BLaER1 treated with 17β-estradiol and CSF1 and Interleukin-3, amounts not matched to agents 10 nM and 100 nM (cell line): ENCODE measurements around the gene PLAGL2.
A peak's percentile ranks its signal among the peaks of the same experiment; 100 is the strongest.

Experiments
- H3K27ac ChIP-seq, 11 experiments: shearing (Covaris generic); formaldehyde crosslinking; 2 replicates each; pipeline ENCODE4 v1.8.1; 2022
- H3K27me3 ChIP-seq, 11 experiments: shearing (Covaris generic); formaldehyde crosslinking; 2 replicates each; pipeline ENCODE4 v1.8.1; 2022
- H3K36me3 ChIP-seq, 11 experiments: shearing (Covaris generic); formaldehyde crosslinking; 2 replicates each; pipeline ENCODE4 v1.8.1; 2022
- H3K4me1 ChIP-seq, 10 experiments: shearing (Covaris generic); formaldehyde crosslinking; 2 replicates each; pipeline ENCODE4 v1.8.1; 2022
- H3K4me2 ChIP-seq, 11 experiments: shearing (Covaris generic); formaldehyde crosslinking; 2 replicates each; pipeline ENCODE4 v1.8.1; 2022
- H3K4me3 ChIP-seq, 10 experiments: shearing (Covaris generic); formaldehyde crosslinking; 2 replicates each; pipeline ENCODE4 v1.8.1; 2022
- H3K9ac ChIP-seq, 11 experiments: shearing (Covaris generic); formaldehyde crosslinking; 2 replicates each; pipeline ENCODE4 v1.8.1; 2022
- H3K9me3 ChIP-seq, 11 experiments: shearing (Covaris generic); formaldehyde crosslinking; replicated peaks in 1 of 11; 2 replicates each; pipeline ENCODE4 v1.8.1; 2022
- H4K20me1 ChIP-seq, 11 experiments: shearing (Covaris generic); formaldehyde crosslinking; 2 replicates each; pipeline ENCODE4 v1.8.1; 2022
- Cebpa-rat ChIP-seq, 11 experiments: shearing (Covaris generic); IDR thresholded peaks; 2 replicates each; pipeline ENCODE4 v1.8.1; 2022

Gene PLAGL2

GRCh38 chr20:32165836-32166545, 41.6 kb downstream of the PLAGL2 start:
- Histone ChIP-seq H3K4me3 (no peak overlapping the region), H3K4me2 (no peak overlapping the region), H4K20me1 (peaks cover 0 to 7% (median 0%) of the 10 kb centered on the region in 11 experiments; a peak in 5 of 22 replicates), H3K36me3 (peaks cover 61 to 74% (median 65%) of the 10 kb centered on the region in 11 experiments), H3K9me3 (no peaks in the 10 kb centered on the region), H3K27me3 (no peaks in the 10 kb centered on the region), H3K27ac (no peak overlapping the region; a peak in 1 of 22 replicates), H3K4me1 (peaks cover 0 to 51% (median 3%) of the 10 kb centered on the region in 10 experiments; a peak in 9 of 20 replicates), H3K9ac (no peak overlapping the region)
- no peak for TF ChIP-seq Cebpa-rat (IDR thresholded peaks at IDR 0.05)

- H3K36me3 ChIP-seq = peaks cover 69 to 83% (median 74%) of the 10 kb centered on the region in 11 experiments
- no peak overlapping the region for H3K4me3 ChIP-seq
- no peak overlapping the region for H3K27ac ChIP-seq
- no peak for TF ChIP-seq Cebpa-rat (IDR thresholded peaks at IDR 0.05)
- H3K9ac ChIP-seq = no peak overlapping the region
- peaks cover 0 to 7% (median 0%) of the 10 kb centered on the region in 11 experiments; a peak in 5 of 22 replicates for H4K20me1 ChIP-seq
- H3K27me3 ChIP-seq = no peaks in the 10 kb centered on the region
- H3K9me3 ChIP-seq = no peaks in the 10 kb centered on the region
- H3K4me2 ChIP-seq = no peak overlapping the region
- H3K4me1 ChIP-seq = peaks cover 0 to 51% (median 3%) of the 10 kb centered on the region in 10 experiments; a peak in 9 of 20 replicates
Observed at GRCh38 chr20:32164984-32165735, 42.4 kb downstream of the PLAGL2 start.

- Histone ChIP-seq H3K4me2 (peak overlapping the region in 3 of 11 experiments; percentile 37 to 55 (median 53); a peak in 5 of 22 replicates), H3K4me1 (peaks cover 0 to 56% (median 5%) of the 10 kb centered on the region in 10 experiments; a peak in 9 of 20 replicates), H3K9ac (no peak overlapping the region), H3K36me3 (peaks cover 81 to 95% (median 86%) of the 10 kb centered on the region in 11 experiments), H4K20me1 (peaks cover 0 to 7% (median 0%) of the 10 kb centered on the region in 11 experiments; a peak in 5 of 22 replicates), H3K27me3 (no peaks in the 10 kb centered on the region), H3K9me3 (no peaks in the 10 kb centered on the region), H3K27ac (peak overlapping the region in 1 of 11 experiments; percentile 21; a peak in 2 of 22 replicates), H3K4me3 (no peak overlapping the region)
- TF ChIP-seq Cebpa-rat (IDR thresholded peaks at IDR 0.05) = no peak
Observed at GRCh38 chr20:32163951-32164350, 43.6 kb downstream of the PLAGL2 start.

- Histone ChIP-seq H3K4me3 (no peak overlapping the region), H3K36me3 (peaks cover 94 to 99% (median 97%) of the 10 kb centered on the region in 11 experiments), H3K9ac (no peak overlapping the region), H3K27me3 (no peaks in the 10 kb centered on the region), H3K9me3 (no peaks in the 10 kb centered on the region), H4K20me1 (peaks cover 0 to 7% (median 0%) of the 10 kb centered on the region in 11 experiments; a peak in 5 of 22 replicates), H3K27ac (no peak overlapping the region), H3K4me1 (peaks cover 0 to 55% (median 5%) of the 10 kb centered on the region in 10 experiments; a peak in 9 of 20 replicates), H3K4me2 (no peak overlapping the region)
- no peak for TF ChIP-seq Cebpa-rat (IDR thresholded peaks at IDR 0.05)
Observed at GRCh38 chr20:32162351-32162750, 45.2 kb downstream of the PLAGL2 start.

GRCh38 chr20:32160341-32160740, 47.2 kb downstream of the PLAGL2 start:
- Histone ChIP-seq H4K20me1 (peaks cover 0 to 6% (median 2%) of the 10 kb centered on the region in 11 experiments; a peak in 7 of 22 replicates), H3K9ac (no peak overlapping the region), H3K27me3 (no peaks in the 10 kb centered on the region), H3K4me1 (peaks cover 2 to 73% (median 10%) of the 10 kb centered on the region in 10 experiments; a peak in 19 of 20 replicates), H3K36me3 (peaks cover 83 to 95% (median 93%) of the 10 kb centered on the region in 11 experiments), H3K9me3 (no peaks in the 10 kb centered on the region), H3K4me2 (no peak overlapping the region), H3K27ac (peak overlapping the region in 4 of 11 experiments; percentile 1 to 50 (median 29); a peak in 5 of 22 replicates), H3K4me3 (no peak overlapping the region)
- no peak for TF ChIP-seq Cebpa-rat (IDR thresholded peaks at IDR 0.05)

- Histone ChIP-seq H3K4me2 (peak overlapping the region in 3 of 11 experiments; percentile 16 to 25 (median 21); a peak in 1 of 22 replicates), H3K36me3 (peaks cover 77 to 95% (median 88%) of the 10 kb centered on the region in 11 experiments), H3K9ac (no peak overlapping the region), H3K4me3 (no peak overlapping the region), H3K27me3 (no peaks in the 10 kb centered on the region), H3K4me1 (peaks cover 7 to 75% (median 16%) of the 10 kb centered on the region in 10 experiments), H4K20me1 (peaks cover 0 to 9% (median 4%) of the 10 kb centered on the region in 11 experiments; a peak in 7 of 22 replicates), H3K27ac (peak overlapping the region in 5 of 11 experiments; percentile 1 to 50 (median 8); a peak in 5 of 22 replicates), H3K9me3 (no peaks in the 10 kb centered on the region)
- no peak for TF ChIP-seq Cebpa-rat (IDR thresholded peaks at IDR 0.05)
Observed at GRCh38 chr20:32159766-32160221, 47.7 kb downstream of the PLAGL2 start.

GRCh38 chr20:32158943-32159660, 48.4 kb downstream of the PLAGL2 start:
- H3K4me3 ChIP-seq = no peak overlapping the region
- peak overlapping the region in 3 of 11 experiments; percentile 8 to 50 (median 50); a peak in 4 of 22 replicates for H3K27ac ChIP-seq
- TF ChIP-seq Cebpa-rat (IDR thresholded peaks at IDR 0.05) = no peak
- peaks cover 13 to 77% (median 23%) of the 10 kb centered on the region in 10 experiments for H3K4me1 ChIP-seq
- peak overlapping the region in 4 of 11 experiments; percentile 14 to 25 (median 18); a peak in 2 of 22 replicates for H3K4me2 ChIP-seq
- H4K20me1 ChIP-seq = peaks cover 0 to 11% (median 0%) of the 10 kb centered on the region in 11 experiments; a peak in 7 of 22 replicates
- peaks cover 72 to 95% (median 87%) of the 10 kb centered on the region in 11 experiments for H3K36me3 ChIP-seq
- H3K27me3 ChIP-seq = no peaks in the 10 kb centered on the region
- no peaks in the 10 kb centered on the region for H3K9me3 ChIP-seq
- no peak overlapping the region for H3K9ac ChIP-seq

GRCh38 chr20:32158351-32158750, 49.2 kb downstream of the PLAGL2 start:
- Histone ChIP-seq H3K4me2 (0 out of 22 replicates have a peak overlapping the region, but pooled peaks of 2 of the 11 experiments have one; percentile 73 to 88), H3K27ac (peak overlapping the region in 1 of 11 experiments; percentile 35; a peak in 2 of 22 replicates), H3K4me1 (peaks cover 13 to 77% (median 26%) of the 10 kb centered on the region in 10 experiments), H3K9ac (no peak overlapping the region), H3K27me3 (no peaks in the 10 kb centered on the region), H3K9me3 (no peaks in the 10 kb centered on the region), H3K4me3 (no peak overlapping the region), H3K36me3 (peaks cover 74 to 96% (median 89%) of the 10 kb centered on the region in 11 experiments), H4K20me1 (peaks cover 0 to 11% (median 0%) of the 10 kb centered on the region in 11 experiments; a peak in 7 of 22 replicates)
- no peak for TF ChIP-seq Cebpa-rat (IDR thresholded peaks at IDR 0.05)
